H7 (cell line): ENCODE data around the gene MOGAT2. TPM values are rescaled to one million over a fixed set of nuclear protein-coding genes. Genes with fewer than 3 reads are reported as not detected.
A peak's percentile ranks its signal among the peaks of the same experiment; 100 is the strongest.

ENCODE experiments used
- DNase-seq: peaks from one replicate; pipeline ENCODE4 v3.0.0; 2012
- H3K27me3 ChIP-seq: 2 replicates; pipeline ENCODE4 v1.6.0; 2011; ENCODE audit warnings: mild to moderate bottlenecking, low read length; ENCODE audit not compliant: control insufficient read depth, insufficient read depth
- H3K36me3 ChIP-seq: replicated peaks from 2 replicates; pipeline ENCODE4 v1.5.1; 2011; ENCODE audit warnings: low read length; ENCODE audit not compliant: control insufficient read depth, insufficient read depth
- H3K4me3 ChIP-seq: 2 replicates; pipeline ENCODE4 v1.5.1; 2011; ENCODE audit warnings: low read depth, mild to moderate bottlenecking, control low read depth, low read length, moderate library complexity; ENCODE audit not compliant: insufficient read depth
- total RNA-seq: library from RNA; depleted of rRNA; stranded (reverse); fragments of >200 nt; shearing (Covaris generic); gene quantifications from 2 replicates; pipeline ENCODE4 v1.2.3, GENCODE V29; 2014; rRNA removed

The MOGAT2 gene
- total RNA-seq, 1 experiment from 2014 or later = not detected

DNA sequence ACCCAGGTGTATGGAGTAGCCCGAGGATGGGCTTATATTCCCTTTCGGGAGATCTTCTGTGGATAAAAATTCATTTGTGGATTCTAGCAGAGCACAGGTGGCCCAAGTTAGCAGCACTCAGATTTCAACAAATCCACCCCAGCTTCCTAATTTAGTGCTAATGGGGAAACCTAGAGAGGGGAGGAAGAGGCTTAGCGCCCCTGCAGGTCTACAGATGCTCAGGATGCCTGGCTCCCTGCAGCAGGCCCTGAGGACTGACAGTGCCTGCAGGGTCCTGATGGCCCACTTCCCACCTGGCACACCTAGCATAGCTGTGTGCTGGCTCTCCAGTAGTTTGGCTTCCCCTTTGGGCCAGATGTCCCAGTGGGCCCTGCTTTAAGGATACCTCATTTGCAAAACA, 57.4 kb downstream of the MOGAT2 start:
- peak; percentile 75 for DNase-seq
- Histone ChIP-seq H3K36me3 (no peaks in the 10 kb centered on the region), H3K4me3 (no peak overlapping the region), H3K27me3 (peaks cover 18% of the 10 kb centered on the region)

DNA sequence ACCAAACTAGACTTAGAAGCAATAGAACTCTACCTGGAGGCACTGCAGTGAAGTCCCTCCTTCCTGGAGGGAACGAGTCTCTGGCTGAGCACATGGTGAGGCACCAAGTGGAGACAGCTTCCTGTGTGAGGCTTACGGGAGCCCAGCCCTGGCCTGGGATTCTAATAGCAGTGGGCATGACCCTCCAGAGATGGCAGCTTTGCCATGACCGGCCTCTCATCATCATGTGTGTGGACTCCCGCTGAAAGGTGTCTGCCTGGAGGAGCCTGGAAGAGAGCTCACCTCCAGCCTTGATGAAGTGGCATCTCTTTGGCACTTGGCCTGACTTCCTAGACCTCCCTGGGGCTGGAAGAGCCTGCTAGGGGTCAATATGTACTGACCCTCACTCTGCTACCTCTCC, 58.9 kb downstream of the MOGAT2 start:
- no peaks in the 10 kb centered on the region for H3K36me3 ChIP-seq
- DNase-seq = no peak
- H3K27me3 ChIP-seq = peaks cover 5% of the 10 kb centered on the region; the same call in 1 of the 2 replicates
- H3K4me3 ChIP-seq = no peak overlapping the region

DNA sequence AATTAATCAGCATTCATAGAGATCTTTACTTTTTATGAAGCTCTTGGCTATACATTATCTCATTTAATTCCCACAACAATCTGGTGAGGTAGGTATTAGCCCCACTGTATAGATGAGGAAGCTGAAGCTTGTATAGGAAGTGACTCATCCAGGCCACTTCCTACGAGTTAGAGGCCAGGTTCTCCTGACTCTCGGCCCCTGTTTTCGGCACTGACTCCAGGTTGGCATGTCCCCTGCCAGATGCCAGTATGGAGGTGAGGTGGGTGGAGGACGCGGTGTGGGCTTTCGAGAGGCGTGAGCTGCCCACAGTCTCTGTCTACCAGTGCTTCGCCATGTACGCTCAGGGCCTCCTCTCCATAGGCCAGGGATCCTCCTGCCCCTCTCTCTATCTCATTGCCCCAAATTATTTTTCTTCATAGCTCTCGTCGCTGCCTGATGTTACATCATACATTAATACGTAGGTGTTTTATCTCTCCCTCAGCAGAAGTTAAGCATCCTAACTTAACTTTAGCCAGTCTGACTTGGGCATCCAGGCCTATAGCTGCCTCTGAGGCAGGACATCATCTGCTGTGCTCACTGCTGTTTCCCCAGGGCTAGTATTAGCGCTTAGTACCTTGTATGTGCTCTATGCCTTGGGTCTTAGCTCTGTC, 59.9 kb downstream of the MOGAT2 start:
- DNase-seq = no peak
- H3K27me3 ChIP-seq = peaks cover 5% of the 10 kb centered on the region; the same call in 1 of the 2 replicates
- H3K4me3 ChIP-seq = no peak overlapping the region
- no peaks in the 10 kb centered on the region for H3K36me3 ChIP-seq

DNA sequence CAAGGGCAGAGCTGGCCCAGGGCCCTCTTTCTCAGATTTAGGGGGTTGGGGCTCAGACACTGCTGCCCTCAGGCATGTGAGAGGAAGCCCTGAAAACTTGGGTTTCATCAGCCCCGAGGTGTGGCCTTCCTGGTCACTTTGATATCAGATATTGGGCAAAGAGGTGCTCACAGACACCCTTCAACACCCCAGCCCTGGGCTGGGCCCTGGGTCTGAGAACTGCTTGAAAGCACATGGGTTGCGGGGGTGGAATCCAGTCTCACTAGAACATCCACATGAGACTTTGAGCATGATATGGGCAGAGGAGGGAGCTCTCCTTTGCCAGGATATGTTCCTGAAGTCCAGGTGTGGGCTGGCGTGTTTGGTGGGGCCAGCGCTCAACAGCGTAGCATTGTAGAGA, 61.3 kb downstream of the MOGAT2 start:
- DNase-seq = no peak
- Histone ChIP-seq H3K27me3 (peaks cover 5% of the 10 kb centered on the region; the same call in 1 of the 2 replicates), H3K36me3 (no peaks in the 10 kb centered on the region), H3K4me3 (no peak overlapping the region)

DNA sequence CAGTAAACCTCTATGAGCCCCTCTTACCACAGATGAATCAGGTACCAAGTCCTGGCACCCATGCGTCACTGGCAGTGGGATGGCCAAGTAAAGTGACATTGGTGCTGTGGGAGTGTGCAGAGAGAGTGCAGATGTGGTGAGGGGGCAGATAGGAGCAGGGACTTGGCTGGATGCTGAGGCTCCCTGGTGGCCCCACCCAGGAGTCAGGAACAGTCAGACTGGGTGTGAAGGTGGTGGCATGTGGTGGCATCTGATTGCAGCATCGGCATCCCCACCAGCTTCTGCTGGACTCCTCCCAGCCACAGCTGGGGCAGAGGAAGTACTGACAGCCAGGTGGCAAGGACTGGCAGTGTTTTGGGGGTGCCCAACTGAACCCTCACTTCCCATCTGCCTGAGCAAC, 62.3 kb downstream of the MOGAT2 start:
- no peak for DNase-seq
- H3K27me3 ChIP-seq = peaks cover 5% of the 10 kb centered on the region; the same call in 1 of the 2 replicates

DNA sequence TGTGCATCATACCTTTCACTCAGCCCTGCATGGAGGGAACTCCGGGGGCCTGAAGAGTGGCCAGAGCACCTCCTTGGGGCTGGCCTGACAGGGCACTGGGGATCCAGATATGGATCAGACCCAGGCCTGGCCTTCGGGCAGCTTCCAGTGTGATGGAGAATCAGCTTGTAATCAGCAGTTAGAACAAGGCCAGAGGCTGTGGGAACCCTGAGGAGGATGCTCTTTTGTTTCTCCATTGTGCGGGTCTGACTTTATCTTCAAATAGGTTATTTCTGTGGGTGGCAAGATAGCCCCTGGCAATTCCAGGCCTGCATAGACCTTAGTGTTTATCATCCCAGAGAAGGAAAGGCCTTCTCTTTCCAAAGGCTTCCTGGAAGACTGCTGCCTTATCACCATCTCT, 63.2 kb downstream of the MOGAT2 start:
- H3K27me3 ChIP-seq = peaks cover 3% of the 10 kb centered on the region; the same call in 1 of the 2 replicates
- no peak for DNase-seq
- no peaks in the 10 kb centered on the region for H3K36me3 ChIP-seq
- no peak overlapping the region for H3K4me3 ChIP-seq

More for the DNA sequence above, 62.3 kb downstream of the MOGAT2 start:
- no peak overlapping the region for H3K4me3 ChIP-seq
- H3K36me3 ChIP-seq = no peaks in the 10 kb centered on the region

DNA sequence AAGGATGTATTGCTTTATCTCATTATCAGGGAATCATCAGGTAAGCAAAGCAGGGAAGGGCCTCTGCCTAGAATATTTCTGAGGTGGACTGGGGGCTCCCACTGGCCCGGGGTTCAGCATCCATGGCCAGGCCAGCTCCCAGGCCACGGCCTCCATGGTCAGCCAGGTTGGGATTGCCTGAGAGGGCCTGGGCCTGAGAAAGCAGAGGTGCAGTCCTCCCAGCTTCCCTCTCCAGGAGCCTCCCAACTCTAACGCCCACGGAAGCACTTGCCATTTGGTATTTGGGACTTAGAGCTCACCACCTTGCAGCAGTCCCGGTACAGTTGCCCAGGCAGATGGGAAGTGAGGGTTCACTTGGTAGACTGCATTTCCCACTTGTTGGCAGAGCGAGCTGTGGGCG, 63.7 kb downstream of the MOGAT2 start:
- Histone ChIP-seq H3K4me3 (no peak overlapping the region), H3K36me3 (no peaks in the 10 kb centered on the region), H3K27me3 (peaks cover under 1% of the 10 kb centered on the region; the same call in 1 of the 2 replicates)
- DNase-seq = no peak

DNA sequence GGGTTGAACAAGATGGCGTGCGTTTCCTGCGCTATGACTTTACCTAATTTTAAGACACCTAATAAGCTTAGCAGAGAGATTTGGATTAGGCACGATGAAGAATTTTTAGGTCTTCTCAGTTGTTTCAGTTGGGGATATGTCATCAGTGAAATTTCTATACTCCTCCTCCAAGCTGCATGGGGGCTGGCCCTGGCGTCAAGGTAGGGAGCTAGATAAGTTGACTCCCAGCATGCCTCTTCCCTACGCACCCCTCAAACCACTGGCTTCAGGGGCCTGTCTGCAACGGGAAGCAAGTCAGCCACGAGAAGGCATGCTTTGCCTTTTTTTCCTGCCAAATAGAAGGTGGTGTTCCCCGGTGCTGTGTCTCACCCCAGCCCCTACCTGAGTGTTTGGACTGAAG, 64.2 kb downstream of the MOGAT2 start:
- DNase-seq = no peak
- Histone ChIP-seq H3K27me3 (no peaks in the 10 kb centered on the region), H3K4me3 (no peak overlapping the region), H3K36me3 (no peaks in the 10 kb centered on the region)

Other genes with a start within 250 kb of the MOGAT2 start
- gene GDPD5, start 191.9 kb upstream of the MOGAT2 start, total RNA-seq = 11.2 and 12.5 TPM in 2 replicates
- gene SERPINH1, start 155.6 kb upstream of the MOGAT2 start, total RNA-seq = 540 and 638 TPM in 2 replicates
- 0.31 and 0.44 TPM in 2 replicates for gene MAP6, start 48.8 kb upstream of the MOGAT2 start, total RNA-seq
- 1.1 and 1.3 TPM in 2 replicates for gene DGAT2, start 50.9 kb downstream of the MOGAT2 start, total RNA-seq
- gene UVRAG, start 97.4 kb downstream of the MOGAT2 start, total RNA-seq = 16.4 and 21.9 TPM in 2 replicates